OCI-LY3 (cell line): ENCODE measurements around the gene SDK2.

Experiments
- CTCF ChIP-seq: fragments of 200-600, 300-600 bp; sonication (generic); IDR thresholded peaks from 2 replicates; pipeline ENCODE4 v1.5.1; 2014; ENCODE audit warnings: antibody characterized with exemption, low read length, low read depth
- EZH2phosphoT487 ChIP-seq: fragments of 200-600 bp; shearing (Covaris generic); IDR thresholded peaks from 2 replicates; pipeline ENCODE4 v1.6.1; 2018; ENCODE audit warnings: antibody characterized with exemption, mixed run types, low read depth

GRCh38 chr17:73616120-73616872 is 27.9 kb downstream of the SDK2 start:
- no peak for TF ChIP-seq EZH2phosphoT487
- no peak for TF ChIP-seq CTCF
